Measurements from ENCODE around the gene DAD1.
"Not testable (repeated sequence)": the region's sequence is repeated elsewhere in the genome, so short reads cannot be mapped to it uniquely, and the experiment has no call there.

The DAD1 gene

GRCh38 chr14:22556021-22556989 lies 32.7 kb downstream of the DAD1 start:
- peaks cover 6% of the 10 kb centered on the region for H3K36me3 ChIP-seq (ENCODE audit: insufficient read depth, low read length)
- peak overlapping the region; percentile 78 for H3K9ac ChIP-seq (ENCODE audit: low read depth, low read length)
- no peaks in the 10 kb centered on the region for H3K9me3 ChIP-seq (replicated peaks; ENCODE audit: low read length)
- no peaks in the 10 kb centered on the region for H3K27me3 ChIP-seq (ENCODE audit: control insufficient read depth, insufficient read depth, low read length)
- H3K4me3 ChIP-seq (ENCODE audit: low read length) = peak overlapping the region; percentile 63
- peaks cover 28% of the 10 kb centered on the region for H3K4me1 ChIP-seq (ENCODE audit: control insufficient read depth, insufficient read depth, low read length)
- peak overlapping the region; percentile 93 for H3K4me2 ChIP-seq (ENCODE audit: low read length)

GRCh38 chr14:22555384-22556011 lies 33.5 kb downstream of the DAD1 start:
- Histone ChIP-seq H3K4me1 (ENCODE audit: control insufficient read depth, insufficient read depth, low read length) (peaks cover 33% of the 10 kb centered on the region), H3K36me3 (ENCODE audit: insufficient read depth, low read length) (peaks cover under 1% of the 10 kb centered on the region), H3K9me3 (replicated peaks; ENCODE audit: low read length) (no peaks in the 10 kb centered on the region), H3K4me2 (ENCODE audit: low read length) (no peak overlapping the region), H3K27me3 (ENCODE audit: control insufficient read depth, insufficient read depth, low read length) (no peaks in the 10 kb centered on the region), H3K9ac (ENCODE audit: low read depth, low read length) (no peak overlapping the region), H3K4me3 (ENCODE audit: low read length) (no peak overlapping the region)

DNA sequence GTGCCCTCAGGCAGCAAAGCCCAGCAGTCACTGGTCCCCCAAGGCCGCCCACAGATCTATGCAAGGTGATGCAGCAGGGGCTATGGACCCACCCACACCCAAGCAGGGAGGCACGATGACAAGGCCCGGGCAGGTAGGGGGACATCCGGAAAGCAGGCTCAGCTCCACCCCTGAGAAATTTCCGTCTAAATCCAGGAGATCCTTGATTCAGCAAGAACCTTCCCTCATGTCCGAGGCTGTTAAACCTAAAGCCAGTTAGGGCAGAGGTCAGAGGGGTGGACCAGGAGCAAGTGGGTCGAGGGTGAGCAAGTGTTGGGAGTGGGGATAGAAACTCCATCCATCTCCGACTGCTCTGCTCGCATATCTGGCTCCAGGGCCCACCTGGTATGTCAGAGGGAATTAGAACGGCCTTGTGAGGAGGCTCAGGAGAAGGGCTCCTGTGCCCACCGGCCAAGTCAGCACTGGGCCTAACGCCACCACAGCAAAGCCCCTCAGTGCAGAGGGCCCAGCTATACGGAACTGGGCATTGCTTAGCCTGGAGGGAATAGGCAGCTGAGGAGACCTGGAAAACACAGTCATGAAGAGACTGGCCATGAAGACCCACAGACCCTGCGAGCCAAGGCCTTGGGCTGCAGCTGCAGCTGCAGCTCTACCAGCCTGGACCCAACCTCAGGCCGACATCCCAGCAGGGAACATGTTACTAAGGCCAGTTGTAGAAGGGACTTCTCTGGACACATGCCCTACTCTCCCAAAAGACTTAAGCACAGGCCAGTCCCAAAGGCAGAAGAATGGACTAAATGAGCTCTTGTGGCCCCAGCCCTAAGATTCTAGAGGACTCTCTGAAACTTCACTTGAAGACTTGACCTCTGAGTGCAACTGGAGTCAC lies 34.3 kb downstream of the DAD1 start:
- Histone ChIP-seq H3K9me3 (replicated peaks; ENCODE audit: low read length) (no peaks in the 10 kb centered on the region), H3K9ac (ENCODE audit: low read depth, low read length) (no peak overlapping the region), H3K4me3 (ENCODE audit: low read length) (no peak overlapping the region), H3K36me3 (ENCODE audit: insufficient read depth, low read length) (no peaks in the 10 kb centered on the region), H3K4me1 (ENCODE audit: control insufficient read depth, insufficient read depth, low read length) (peaks cover 41% of the 10 kb centered on the region), H3K27me3 (ENCODE audit: control insufficient read depth, insufficient read depth, low read length) (no peaks in the 10 kb centered on the region), H3K4me2 (ENCODE audit: low read length) (no peak overlapping the region)

DNA sequence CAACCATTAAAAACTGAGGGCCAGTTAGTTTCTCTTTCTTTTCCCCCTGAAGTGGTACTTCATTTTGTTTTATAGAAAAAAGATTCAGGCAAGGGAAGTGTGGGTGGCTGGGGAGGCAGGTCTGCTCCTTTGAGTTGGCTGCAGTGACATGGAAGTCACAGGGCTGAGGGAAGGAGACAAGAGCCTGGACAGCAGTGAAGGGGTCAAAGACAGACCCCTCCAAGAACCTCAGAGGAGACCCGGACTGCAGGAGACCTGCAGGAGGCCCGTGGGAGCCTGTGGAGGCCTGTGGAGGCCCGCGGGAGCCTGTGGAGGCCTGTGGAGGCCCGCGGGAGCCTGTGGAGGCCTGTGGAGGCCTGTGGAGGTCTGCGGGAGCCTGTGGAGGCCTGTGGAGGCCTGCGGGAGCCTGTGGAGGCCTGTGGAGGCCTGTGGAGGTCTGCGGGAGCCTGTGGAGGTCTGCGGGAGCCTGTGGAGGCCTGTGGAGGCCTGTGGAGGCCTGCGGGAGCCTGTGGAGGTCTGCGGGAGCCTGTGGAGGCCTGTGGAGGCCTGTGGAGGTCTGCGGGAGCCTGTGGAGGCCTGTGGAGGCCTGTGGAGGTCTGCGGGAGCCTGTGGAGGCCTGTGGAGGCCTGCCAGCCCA lies 35.0 kb downstream of the DAD1 start:
- H3K4me1 ChIP-seq (ENCODE audit: control insufficient read depth, insufficient read depth, low read length) = peaks cover 41% of the 10 kb centered on the region
- H3K27me3 ChIP-seq (ENCODE audit: control insufficient read depth, insufficient read depth, low read length); H3K36me3 ChIP-seq (ENCODE audit: insufficient read depth, low read length); H3K9me3 ChIP-seq (replicated peaks; ENCODE audit: low read length); H3K9ac ChIP-seq (ENCODE audit: low read depth, low read length); H3K4me3 ChIP-seq (ENCODE audit: low read length); H3K4me2 ChIP-seq (ENCODE audit: low read length): not testable (repeated sequence)

- Histone ChIP-seq H3K4me1 (ENCODE audit: control insufficient read depth, insufficient read depth, low read length) (peaks cover 41% of the 10 kb centered on the region), H3K27me3 (ENCODE audit: control insufficient read depth, insufficient read depth, low read length) (no peaks in the 10 kb centered on the region)
These were observed 35.6 kb downstream of the DAD1 start for GRCh38 chr14:22553445-22553844.

GRCh38 chr14:22552827-22553076 lies 36.3 kb downstream of the DAD1 start:
- Histone ChIP-seq H3K36me3 (ENCODE audit: insufficient read depth, low read length) (no peaks in the 10 kb centered on the region), H3K9me3 (replicated peaks; ENCODE audit: low read length) (no peaks in the 10 kb centered on the region), H3K9ac (ENCODE audit: low read depth, low read length) (no peak overlapping the region), H3K4me3 (ENCODE audit: low read length) (no peak overlapping the region), H3K4me2 (ENCODE audit: low read length) (no peak overlapping the region), H3K4me1 (ENCODE audit: control insufficient read depth, insufficient read depth, low read length) (peaks cover 45% of the 10 kb centered on the region), H3K27me3 (ENCODE audit: control insufficient read depth, insufficient read depth, low read length) (no peaks in the 10 kb centered on the region)

More at GRCh38 chr14:22553445-22553844, 35.6 kb downstream of the DAD1 start:
- no peak overlapping the region for H3K9ac ChIP-seq (ENCODE audit: low read depth, low read length)
- no peak overlapping the region for H3K4me2 ChIP-seq (ENCODE audit: low read length)
- H3K4me3 ChIP-seq (ENCODE audit: low read length) = no peak overlapping the region
- no peaks in the 10 kb centered on the region for H3K9me3 ChIP-seq (replicated peaks; ENCODE audit: low read length)
- H3K36me3 ChIP-seq (ENCODE audit: insufficient read depth, low read length) = no peaks in the 10 kb centered on the region

- Histone ChIP-seq H3K4me1 (ENCODE audit: control insufficient read depth, insufficient read depth, low read length) (peaks cover 47% of the 10 kb centered on the region), H3K4me2 (ENCODE audit: low read length) (no peak overlapping the region), H3K9ac (ENCODE audit: low read depth, low read length) (no peak overlapping the region), H3K27me3 (ENCODE audit: control insufficient read depth, insufficient read depth, low read length) (no peaks in the 10 kb centered on the region), H3K36me3 (ENCODE audit: insufficient read depth, low read length) (no peaks in the 10 kb centered on the region), H3K4me3 (ENCODE audit: low read length) (no peak overlapping the region), H3K9me3 (replicated peaks; ENCODE audit: low read length) (no peaks in the 10 kb centered on the region)
These were observed 36.8 kb downstream of the DAD1 start for GRCh38 chr14:22552001-22552826.

DNA sequence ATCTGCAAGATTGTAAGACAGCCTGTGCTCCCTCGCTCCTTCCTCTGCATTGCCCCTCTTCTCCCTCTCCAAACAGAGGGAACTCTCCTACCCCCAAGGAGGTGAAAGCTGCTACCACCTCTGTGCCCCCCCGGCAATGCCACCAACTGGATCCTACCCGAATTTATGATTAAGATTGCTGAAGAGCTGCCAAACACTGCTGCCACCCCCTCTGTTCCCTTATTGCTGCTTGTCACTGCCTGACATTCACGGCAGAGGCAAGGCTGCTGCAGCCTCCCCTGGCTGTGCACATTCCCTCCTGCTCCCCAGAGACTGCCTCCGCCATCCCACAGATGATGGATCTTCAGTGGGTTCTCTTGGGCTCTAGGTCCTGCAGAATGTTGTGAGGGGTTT lies 37.4 kb downstream of the DAD1 start:
- Histone ChIP-seq H3K4me1 (ENCODE audit: control insufficient read depth, insufficient read depth, low read length) (peaks cover 50% of the 10 kb centered on the region), H3K9me3 (replicated peaks; ENCODE audit: low read length) (no peaks in the 10 kb centered on the region), H3K36me3 (ENCODE audit: insufficient read depth, low read length) (no peaks in the 10 kb centered on the region), H3K4me2 (ENCODE audit: low read length) (no peak overlapping the region), H3K4me3 (ENCODE audit: low read length) (no peak overlapping the region), H3K9ac (ENCODE audit: low read depth, low read length) (no peak overlapping the region), H3K27me3 (ENCODE audit: control insufficient read depth, insufficient read depth, low read length) (no peaks in the 10 kb centered on the region)

DNA sequence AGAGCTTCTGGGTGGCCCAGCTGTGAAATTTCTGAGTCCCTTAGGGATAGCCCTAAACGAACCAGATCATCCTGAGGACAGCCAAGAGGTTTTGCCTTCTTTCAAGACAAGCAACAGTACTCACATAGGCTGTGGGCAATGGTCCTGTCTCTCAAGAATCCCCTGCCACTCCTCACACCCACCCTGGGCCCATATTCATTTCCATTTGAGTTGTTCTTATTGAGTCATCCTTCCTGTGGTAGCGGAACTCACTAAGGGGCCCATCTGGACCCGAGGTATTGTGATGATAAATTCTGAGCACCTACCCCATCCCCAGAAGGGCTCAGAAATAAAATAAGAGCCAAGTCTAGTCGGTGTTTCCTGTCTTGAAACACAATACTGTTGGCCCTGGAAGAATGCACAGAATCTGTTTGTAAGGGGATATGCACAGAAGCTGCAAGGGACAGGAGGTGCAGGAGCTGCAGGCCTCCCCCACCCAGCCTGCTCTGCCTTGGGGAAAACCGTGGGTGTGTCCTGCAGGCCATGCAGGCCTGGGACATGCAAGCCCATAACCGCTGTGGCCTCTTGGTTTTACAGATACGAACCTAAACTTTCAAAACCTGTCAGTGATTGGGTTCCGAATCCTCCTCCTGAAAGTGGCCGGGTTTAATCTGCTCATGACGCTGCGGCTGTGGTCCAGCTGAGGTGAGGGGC lies 38.9 kb downstream of the DAD1 start:
- H3K27me3 ChIP-seq (ENCODE audit: control insufficient read depth, insufficient read depth, low read length) = no peaks in the 10 kb centered on the region
- H3K9me3 ChIP-seq (replicated peaks; ENCODE audit: low read length) = no peaks in the 10 kb centered on the region
- H3K4me3 ChIP-seq (ENCODE audit: low read length) = no peak overlapping the region
- H3K36me3 ChIP-seq (ENCODE audit: insufficient read depth, low read length) = no peaks in the 10 kb centered on the region
- H3K4me1 ChIP-seq (ENCODE audit: control insufficient read depth, insufficient read depth, low read length) = peaks cover 47% of the 10 kb centered on the region
- no peak overlapping the region for H3K9ac ChIP-seq (ENCODE audit: low read depth, low read length)
- peak overlapping the region; percentile 46 for H3K4me2 ChIP-seq (ENCODE audit: low read length)

GRCh38 chr14:22549324-22549962 lies 39.6 kb downstream of the DAD1 start:
- H3K9ac ChIP-seq (ENCODE audit: low read depth, low read length) = no peak overlapping the region
- H3K27me3 ChIP-seq (ENCODE audit: control insufficient read depth, insufficient read depth, low read length) = no peaks in the 10 kb centered on the region
- no peaks in the 10 kb centered on the region for H3K36me3 ChIP-seq (ENCODE audit: insufficient read depth, low read length)
- no peaks in the 10 kb centered on the region for H3K9me3 ChIP-seq (replicated peaks; ENCODE audit: low read length)
- H3K4me3 ChIP-seq (ENCODE audit: low read length) = no peak overlapping the region
- H3K4me1 ChIP-seq (ENCODE audit: control insufficient read depth, insufficient read depth, low read length) = peaks cover 47% of the 10 kb centered on the region
- peak overlapping the region; percentile 46 for H3K4me2 ChIP-seq (ENCODE audit: low read length)

Data from skeletal muscle satellite cell (primary cell).